Stimulated activated CD4-positive, alpha-beta T cell treated with anti-CD3 and anti-CD28 coated beads, TNF-alpha, amount 100 ng/mL, for 48 hours (primary cell): ENCODE data around the gene FHL2.

ENCODE experiments used
- DNase-seq, 3 donors: peaks; one replicate each; pipeline ENCODE4 v3.0.0-alpha.2; 2020; ENCODE audit warnings: low read depth in 3 of 3

FHL2 gene

DNA sequence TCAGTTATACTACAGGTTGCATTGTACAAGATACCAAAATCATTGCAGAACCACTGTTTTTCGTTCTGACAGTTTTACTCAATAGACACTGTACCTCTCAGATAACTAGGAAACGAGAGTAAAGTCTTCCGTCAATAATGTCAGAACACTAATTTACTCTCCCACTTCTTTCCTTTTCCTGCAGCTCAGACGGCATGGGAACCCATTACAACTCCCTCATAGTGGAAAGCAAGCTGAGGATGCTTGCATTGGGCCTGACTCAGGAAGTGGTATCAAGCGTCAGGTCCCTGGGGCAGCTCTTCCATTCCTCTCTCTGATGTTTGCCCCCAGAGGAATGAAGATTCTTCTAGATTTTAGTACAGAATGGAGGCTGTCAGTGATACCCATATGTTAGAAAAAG is 23.9 kb upstream of the FHL2 start:
- no peak for DNase-seq

DNA sequence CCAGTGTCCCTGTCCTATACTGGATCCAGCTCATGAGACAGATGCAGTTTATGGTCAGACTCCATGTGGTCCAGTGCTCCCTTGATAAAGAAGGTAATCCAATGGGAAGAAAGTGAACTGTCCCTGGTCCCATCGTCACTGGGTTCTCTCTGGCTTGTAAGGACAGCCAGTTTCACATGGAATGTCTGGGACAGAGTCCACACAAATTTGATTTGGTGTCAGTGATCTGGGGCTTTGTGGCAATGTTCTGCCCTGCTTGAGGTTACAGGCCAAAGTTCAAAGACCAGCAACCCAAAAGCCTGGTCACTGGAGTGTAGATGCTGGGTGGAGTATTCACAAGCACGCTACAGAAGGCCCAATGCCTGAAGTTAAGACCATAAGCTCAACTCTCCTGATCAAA is 22.2 kb upstream of the FHL2 start:
- no peak for DNase-seq

GRCh38 chr2:105418522-105418921 is 19.7 kb upstream of the FHL2 start:
- DNase-seq = no peak

DNA sequence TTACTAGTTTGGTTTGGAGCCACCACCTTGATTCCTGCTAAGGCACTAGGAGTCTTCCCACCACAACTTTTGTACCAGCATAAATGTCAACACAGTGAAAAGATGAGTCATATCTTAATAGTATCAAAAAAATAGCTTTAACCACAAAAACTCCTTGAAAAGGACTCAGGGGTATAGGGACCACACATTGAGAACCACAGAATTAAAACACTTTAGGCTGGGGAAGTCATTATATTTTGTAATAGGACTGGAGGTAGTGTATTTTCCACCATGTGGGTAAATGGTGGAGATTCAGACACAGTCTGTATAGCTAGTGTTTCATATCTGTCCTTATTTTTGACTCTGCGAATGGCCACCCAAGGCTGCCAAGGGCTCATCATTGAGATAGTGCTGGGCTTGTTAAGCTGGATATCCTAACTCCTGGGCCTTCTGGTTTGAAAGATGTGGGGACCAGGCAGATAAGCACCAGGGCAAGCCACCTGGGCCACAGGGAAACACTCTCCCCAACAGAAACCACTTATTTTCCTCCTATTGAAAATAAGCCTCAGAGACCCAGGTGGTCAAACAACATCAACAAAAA is 19.1 kb upstream of the FHL2 start:
- no peak for DNase-seq

- DNase-seq = no peak
Measured at GRCh38 chr2:105416156-105416555, 17.3 kb upstream of the FHL2 start.

DNA sequence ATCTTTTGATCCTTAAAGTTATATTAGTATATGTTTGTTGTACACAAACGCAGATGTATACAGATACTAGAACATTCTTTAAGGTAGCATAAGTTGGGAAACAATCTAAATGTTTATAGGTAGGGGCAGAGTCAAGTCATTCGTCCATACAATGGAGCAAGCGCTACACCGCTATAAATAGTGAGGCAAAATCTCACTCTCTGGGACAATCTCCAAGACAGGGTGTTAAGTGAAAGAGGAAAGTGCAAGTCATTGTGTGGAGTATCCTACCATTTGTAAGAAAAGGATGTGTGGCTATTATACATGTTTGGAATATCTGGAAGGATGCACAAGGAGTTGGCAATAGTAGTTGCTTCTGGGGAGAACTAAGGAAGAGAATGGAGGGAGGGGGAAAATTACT is 16.2 kb upstream of the FHL2 start:
- no peak for DNase-seq

- DNase-seq = no peak
Measured at GRCh38 chr2:105413206-105413605, 14.4 kb upstream of the FHL2 start.

GRCh38 chr2:105412584-105412983 is 13.7 kb upstream of the FHL2 start:
- DNase-seq = no peak

DNA sequence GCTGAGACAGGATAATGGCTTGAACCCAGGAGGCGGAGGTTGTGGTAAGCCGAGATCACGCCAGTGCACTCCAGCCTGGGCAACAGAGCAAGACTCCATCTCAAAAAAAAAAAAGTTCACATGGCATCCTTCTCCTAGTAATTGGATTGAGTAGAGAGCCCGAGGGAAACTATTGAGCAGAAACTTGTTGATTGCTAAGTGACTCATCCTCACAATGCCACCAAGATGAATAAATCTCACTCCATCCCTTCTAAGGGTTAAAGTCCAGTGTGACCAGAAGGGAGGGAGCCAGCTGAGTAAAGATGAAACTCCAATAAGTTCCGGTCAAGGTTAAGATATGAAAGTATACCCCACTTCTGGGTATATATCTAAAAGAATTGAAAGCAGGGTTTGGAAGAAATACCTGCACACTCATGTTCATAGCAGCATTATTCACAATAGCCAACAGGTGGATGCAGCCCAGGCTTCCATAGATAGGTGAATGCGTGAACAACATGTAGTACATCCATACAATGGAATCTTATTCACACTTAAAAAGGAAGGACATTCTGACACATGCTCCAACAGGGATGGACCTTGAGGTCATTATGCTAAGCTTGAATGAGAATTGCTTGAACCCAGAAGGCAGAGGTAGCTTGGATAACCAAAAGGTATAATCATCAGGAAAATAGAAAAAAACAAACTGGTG is 13.0 kb upstream of the FHL2 start:
- no peak for DNase-seq

GRCh38 chr2:105410554-105410953 is 11.7 kb upstream of the FHL2 start:
- DNase-seq = no peak

GRCh38 chr2:105409717-105410116 is 10.9 kb upstream of the FHL2 start:
- no peak for DNase-seq

DNA sequence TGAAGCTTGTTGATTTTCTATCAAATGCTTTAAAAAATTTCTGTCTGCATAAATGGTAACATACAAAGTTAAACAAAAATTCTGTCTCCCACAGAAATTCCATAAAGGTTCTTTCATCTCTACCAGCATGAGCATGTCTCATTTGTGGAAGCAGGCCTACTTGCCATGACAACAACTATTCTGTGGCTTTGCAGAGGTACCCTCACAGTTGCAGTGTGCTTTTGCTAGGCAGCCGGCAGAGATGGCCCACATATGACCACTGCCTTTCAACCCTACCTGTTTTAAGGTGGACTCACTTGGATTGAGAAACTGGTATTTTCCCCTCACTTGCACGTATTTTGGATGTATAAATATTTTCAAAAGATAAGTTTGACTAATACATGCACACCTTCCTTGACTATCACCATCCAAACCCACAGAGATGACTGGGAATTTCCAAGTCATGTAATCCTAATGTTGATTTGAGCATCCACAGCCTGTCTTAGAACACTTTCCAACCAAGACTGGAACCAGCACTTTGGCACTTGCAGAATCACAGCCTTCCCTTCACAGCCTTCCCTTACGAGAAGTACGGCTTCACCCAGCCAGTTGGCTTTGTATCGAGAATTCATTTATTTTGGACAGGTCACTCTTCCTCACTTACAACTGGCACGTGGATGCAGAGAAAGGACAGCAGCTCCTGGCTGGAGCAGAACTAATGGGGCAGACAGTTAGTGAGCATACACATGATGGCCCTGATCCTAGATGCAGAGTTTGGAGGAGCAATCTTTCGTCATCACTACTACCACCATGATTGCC is 9.3 kb upstream of the FHL2 start:
- no peak for DNase-seq

DNA sequence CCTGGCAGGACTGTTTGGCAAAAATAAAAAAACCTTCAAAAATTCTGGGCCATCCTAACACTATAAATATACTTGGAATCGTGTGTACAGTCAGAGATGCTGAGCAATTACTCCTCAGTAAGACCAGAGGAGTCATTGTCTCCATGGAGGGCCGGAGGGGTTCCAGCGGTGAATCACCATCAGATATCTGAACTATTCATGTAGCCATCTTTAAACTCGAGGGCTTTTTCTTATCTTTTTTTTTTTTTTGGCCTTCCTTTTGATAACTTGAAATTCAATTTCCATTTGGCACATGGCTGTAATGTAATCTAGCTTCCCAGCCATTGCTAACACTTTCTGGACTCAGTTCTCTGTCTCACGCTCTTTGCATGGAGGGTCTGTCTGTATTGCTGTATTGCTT is 7.4 kb upstream of the FHL2 start:
- no peak for DNase-seq

- no peak for DNase-seq
Measured at GRCh38 chr2:105405291-105405690, 6.4 kb upstream of the FHL2 start.

DNA sequence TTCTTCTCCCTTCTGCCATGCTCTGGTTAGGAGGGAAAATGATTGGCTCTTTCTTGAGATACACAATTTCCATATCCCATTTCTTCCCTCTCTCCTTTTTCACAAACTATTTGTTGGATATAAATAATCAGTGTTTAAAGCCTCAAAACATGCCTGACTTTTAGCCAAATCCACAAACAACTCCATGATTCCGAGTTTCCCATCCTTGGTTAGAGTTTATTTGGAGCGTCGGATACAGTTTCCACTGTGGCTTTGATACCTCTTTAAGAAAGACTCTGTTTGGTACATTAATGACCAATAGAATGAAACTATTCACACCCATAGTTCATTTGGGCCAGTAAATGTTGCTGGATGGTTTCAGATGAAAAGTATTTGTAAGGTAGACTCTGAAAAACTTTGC is 5.9 kb upstream of the FHL2 start:
- no peak for DNase-seq

DNA sequence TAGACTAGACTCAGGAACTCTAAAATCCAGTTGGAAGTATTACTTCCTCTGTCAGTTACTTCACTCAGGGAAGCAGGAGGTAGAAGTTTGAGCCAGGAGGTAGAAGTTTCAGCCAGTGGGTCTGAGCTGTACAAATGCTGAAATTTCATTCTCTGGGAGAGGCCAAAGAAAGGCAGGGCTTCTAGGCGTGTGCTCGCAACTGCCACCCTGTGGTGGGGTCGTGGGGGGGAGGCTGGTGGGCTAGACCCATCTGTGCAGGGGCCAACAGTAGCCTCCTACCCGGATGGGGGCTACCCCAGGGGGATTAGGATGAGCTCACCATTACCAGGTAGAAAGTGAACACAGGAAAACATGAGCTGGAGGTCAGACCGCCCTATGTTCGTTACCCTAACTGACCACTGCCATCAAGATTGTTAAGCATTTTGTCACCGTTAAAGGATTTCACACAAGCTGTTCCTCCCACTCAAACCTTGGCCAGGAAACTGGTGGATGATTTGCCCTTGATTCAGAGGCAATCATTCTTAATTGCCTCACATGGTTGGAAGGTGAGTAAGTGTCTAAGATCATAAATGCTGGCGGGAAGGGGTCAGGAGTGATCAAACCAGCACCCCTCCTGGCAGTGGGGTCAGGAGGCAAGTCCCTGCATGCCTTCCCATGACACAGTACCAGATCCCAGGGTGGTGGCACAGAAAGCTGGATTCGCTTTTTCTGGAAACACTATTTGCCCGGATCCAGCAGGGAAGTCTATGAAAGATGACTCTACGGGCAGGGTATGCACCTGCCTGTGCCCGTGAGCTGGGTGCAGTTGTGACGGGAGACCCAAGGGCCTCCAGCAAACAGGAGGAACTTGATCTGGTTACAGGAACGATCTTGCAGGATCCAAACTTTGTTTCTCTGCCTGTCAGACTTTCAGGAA is 5.2 kb upstream of the FHL2 start:
- DNase-seq = no peak

- no peak for DNase-seq
Measured at GRCh38 chr2:105403241-105403782, 4.5 kb upstream of the FHL2 start.

DNA sequence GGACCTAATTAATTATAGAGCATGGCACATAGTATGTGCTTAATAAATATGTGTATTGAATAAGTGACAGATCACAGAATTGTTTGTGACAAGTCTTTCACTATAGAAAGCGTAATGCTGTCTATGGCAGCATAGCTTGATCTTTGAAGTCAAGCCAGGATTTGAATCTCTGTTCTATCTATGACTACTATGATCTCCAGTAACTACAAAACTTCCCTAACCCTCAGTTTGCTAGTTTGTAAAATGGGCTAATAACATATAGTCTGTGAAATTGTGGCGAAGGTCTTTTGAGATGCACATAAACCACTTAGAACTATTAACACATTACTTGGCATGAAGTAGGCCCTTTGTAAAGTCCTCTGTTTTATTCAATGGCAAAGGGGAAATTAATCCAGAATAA is 4.0 kb upstream of the FHL2 start:
- DNase-seq = no peak

DNA sequence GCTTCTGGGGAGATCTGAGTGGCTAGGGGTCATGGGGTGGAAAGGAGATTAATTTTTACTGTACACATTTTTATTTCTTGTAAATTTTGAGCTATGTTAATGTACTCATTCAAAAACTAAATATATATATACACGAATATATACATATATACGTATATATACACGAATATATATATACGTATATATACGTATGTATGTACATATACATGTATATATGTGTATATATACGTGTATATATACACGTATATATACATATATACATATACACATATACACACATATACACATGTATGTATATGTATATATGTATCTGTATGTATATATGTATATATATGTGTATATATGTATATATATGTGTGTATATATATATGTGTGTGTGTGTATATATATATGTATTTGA is 3.0 kb upstream of the FHL2 start:
- no peak for DNase-seq

GRCh38 chr2:105400138-105400540 is 1.3 kb upstream of the FHL2 start:
- DNase-seq = no peak

- no peak for DNase-seq
Measured at GRCh38 chr2:105399207-105399861, 483 bp upstream of the FHL2 start.
